HG03064 (cell line): ENCODE data around the gene ZDHHC22.
A peak's percentile ranks its signal among the peaks of the same experiment; 100 is the strongest.

Source experiments
- ATAC-seq: cut with Tn5 transposase; IDR thresholded peaks from one replicate; pipeline ENCODE4 v1.9.1; 2021; ENCODE audit warnings: low read depth; ENCODE audit not compliant: unreplicated experiment

ZDHHC22 gene

GRCh38 chr14:77106666-77107065 lies 34.9 kb downstream of the ZDHHC22 start:
- no peak for ATAC-seq

- no peak for ATAC-seq
Measured at GRCh38 chr14:77105145-77105939, 36.2 kb downstream of the ZDHHC22 start.

GRCh38 chr14:77104393-77104792 lies 37.2 kb downstream of the ZDHHC22 start:
- ATAC-seq = no peak

DNA sequence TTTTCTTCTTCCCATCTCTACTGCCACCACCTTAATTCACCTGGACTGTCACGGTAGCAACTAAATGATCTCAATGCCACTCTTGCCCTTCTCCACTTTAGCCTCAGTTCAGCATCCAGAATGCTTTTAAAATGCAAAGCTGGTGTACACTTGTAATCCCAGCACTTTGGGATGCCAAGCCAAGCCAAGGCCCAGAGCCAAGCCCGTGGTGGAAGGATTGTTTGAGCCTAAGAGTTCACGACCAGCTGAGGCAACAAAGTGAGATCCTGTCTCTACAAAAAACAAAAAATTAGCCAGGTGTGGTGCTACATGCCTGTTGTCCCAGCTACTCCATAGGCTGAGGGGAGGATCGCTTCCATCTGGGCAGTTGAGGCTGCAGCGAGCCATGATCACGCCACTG lies 37.6 kb downstream of the ZDHHC22 start:
- ATAC-seq = no peak

GRCh38 chr14:77103475-77103874 lies 38.1 kb downstream of the ZDHHC22 start:
- ATAC-seq = no peak

DNA sequence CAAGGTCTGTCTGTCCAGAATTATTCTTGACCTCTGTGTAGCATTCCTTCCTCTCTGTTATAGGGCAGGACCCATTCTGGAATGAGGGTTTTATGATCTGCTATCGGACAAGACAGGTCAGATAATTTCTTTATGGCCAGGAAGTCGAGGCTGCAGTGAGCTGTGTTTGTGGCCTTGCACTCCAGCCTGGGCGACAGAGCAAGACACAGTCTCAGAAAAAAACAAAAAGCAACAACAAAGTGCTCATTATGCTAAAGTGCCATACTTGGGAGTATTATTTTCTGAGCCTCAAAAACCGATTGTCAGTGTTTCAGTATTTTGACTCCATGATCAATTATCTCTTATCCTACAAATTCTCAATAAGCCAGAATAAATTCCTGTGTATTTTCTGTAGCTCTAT lies 39.4 kb downstream of the ZDHHC22 start:
- ATAC-seq = no peak

DNA sequence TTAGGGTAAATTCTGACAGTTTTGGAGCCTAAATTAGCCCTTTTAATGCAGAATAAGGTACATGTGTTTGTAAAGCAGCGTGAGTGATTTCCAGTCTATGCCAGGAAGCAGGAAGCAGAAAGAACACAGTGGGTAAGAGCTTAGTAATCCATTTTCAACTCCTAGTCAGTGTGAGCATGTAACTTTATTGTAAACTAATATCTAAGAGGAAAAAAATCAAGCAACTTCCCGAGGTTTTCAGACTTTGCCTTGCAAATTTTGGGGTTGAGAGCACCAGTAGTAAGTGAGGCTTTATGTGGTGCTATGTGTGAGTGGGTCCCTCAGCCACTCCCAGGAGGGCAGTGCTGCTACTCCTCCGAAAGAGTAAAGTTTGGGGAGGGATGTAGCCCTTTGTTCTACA lies 40.6 kb downstream of the ZDHHC22 start:
- ATAC-seq = no peak

GRCh38 chr14:77099425-77100167 lies 42.0 kb downstream of the ZDHHC22 start:
- ATAC-seq = no peak

DNA sequence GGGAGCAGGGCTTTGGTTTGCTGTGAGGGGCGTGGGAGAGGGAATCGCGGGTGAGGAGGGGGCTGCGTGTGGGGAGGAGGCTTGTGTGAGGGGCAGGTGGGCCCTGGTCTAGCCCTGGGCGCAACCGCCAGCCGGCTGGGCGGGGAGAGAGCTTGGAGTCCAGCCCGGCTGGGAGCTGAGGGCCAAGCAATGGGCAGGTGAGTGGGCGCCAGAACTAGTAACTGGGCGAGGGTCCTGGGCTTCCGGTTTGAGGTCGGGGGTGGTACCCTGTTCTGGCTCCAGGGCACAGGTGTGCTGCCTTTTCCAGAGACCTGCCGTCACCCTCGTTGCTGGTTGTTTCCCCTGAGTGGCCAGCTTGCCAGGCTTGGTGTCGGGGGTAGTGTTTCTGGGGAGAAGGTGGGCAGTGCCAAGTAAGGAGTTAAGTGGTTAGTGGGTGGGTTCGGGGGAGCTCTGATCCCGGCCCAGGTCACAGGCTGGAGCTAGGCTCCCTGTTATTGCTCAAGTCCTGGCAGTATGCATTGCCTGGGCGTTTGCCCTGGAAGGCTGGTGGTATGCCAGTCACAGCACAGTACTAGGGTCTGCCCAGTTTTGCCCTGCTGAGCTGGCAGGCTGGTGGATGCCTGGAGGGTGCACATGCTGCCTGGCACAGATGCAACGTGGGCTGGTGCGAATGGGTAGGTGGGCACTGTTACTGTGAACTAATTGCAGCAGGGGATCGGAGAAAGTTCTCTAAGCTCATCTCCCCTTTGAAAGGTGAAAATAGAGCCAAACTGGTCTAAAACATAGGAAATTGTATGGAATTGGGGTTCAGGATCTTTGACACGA lies 42.9 kb downstream of the ZDHHC22 start:
- no peak for ATAC-seq

- ATAC-seq = peak; percentile 85
Measured at GRCh38 chr14:77097700-77098528, 43.7 kb downstream of the ZDHHC22 start, which contains the start of gene CIPC. Gene CIPC, plus strand, starts transcription at chr14:77098258. Its CDS starts 7,451 bp downstream, at chr14:77105709.

- no peak for ATAC-seq
Measured at GRCh38 chr14:77097006-77097699, 44.4 kb downstream of the ZDHHC22 start.

- no peak for ATAC-seq
Measured at GRCh38 chr14:77094672-77095284, 46.8 kb downstream of the ZDHHC22 start.

GRCh38 chr14:77092676-77093075 lies 48.9 kb downstream of the ZDHHC22 start:
- no peak for ATAC-seq

- ATAC-seq = no peak
Measured at GRCh38 chr14:77091518-77091917, 50.1 kb downstream of the ZDHHC22 start.

- ATAC-seq = no peak
Measured at GRCh38 chr14:77088645-77089044, 52.9 kb downstream of the ZDHHC22 start.

DNA sequence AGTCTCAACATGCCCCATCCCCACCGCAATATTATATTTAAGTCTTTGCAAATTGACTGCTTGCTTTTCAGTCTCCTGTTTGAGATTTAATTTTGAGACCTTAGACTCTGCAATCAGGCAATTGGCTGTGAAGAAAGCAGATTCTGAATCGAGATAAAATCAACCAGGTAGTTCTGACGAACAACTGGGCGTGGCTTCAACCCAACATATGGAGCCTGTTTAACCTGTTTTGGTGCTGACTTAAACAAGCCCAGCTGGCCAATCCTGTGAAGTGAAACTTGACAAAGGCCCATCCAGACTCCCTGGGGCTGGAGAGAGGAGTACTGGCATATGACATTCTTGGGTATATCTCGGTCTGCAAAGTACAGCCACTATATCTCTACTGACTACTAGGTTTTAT lies 53.4 kb downstream of the ZDHHC22 start:
- no peak for ATAC-seq

DNA sequence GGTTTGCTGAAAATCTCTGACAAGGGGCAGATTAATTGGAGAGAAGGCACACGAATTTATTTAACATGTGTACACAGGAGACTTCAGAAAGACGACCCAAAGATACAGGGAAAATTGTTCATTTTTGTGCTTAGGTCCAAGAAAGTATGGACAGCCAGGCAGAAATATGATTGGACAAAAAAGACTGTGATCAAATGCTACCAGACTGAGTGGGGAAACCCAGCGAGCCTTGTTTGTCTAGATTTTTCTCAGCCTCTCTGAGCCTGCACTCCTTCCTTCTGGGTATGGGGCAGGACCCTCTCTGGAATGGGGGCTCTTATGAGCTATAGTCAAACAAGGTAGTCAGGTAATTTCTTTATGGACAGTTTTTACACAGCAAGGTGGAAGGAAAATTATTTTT lies 54.0 kb downstream of the ZDHHC22 start:
- no peak for ATAC-seq

- no peak for ATAC-seq
Measured at GRCh38 chr14:77086951-77087350, 54.6 kb downstream of the ZDHHC22 start.
